MG63 (cell line): Measurements from ENCODE around the gene USP50. TPM values are rescaled to one million over a fixed set of nuclear protein-coding genes. Genes with fewer than 3 reads are reported as not detected.

Experiments used
- DNase-seq: peaks from one replicate; pipeline ENCODE4 v3.0.0-alpha.2; 2020
- H3K27me3 ChIP-seq: fragments of 250-450 bp; sonication (Bioruptor Pico); 2 replicates; pipeline ENCODE4 v1.5.1; 2020; ENCODE audit warnings: mild to moderate bottlenecking, moderate library complexity
- H3K36me3 ChIP-seq: fragments of 250-450 bp; sonication (Bioruptor Pico); 2 replicates; pipeline ENCODE4 v1.5.1; 2020; ENCODE audit warnings: mild to moderate bottlenecking, moderate library complexity
- H3K4me3 ChIP-seq: fragments of 250-450 bp; sonication (Bioruptor Pico); 2 replicates; pipeline ENCODE4 v1.5.1; 2020; ENCODE audit warnings: mild to moderate bottlenecking, moderate library complexity
- H3K9me3 ChIP-seq: fragments of 250-450 bp; sonication (Bioruptor Pico); 2 replicates; pipeline ENCODE4 v1.5.1; 2020; ENCODE audit warnings: mild to moderate bottlenecking, moderate library complexity
- total RNA-seq: library from RNA; depleted of rRNA; stranded (reverse); fragments of >200 nt; shearing (Covaris generic); gene quantifications from 2 replicates; pipeline ENCODE4 v1.2.3, GENCODE V29; 2014; ENCODE audit warnings: low replicate concordance; rRNA removed

Gene USP50
- total RNA-seq, 1 experiment from 2014 or later, result not detected

- peaks cover 41% of the 10 kb centered on the region for H3K36me3 ChIP-seq
- DNase-seq, result no peak
- no peaks in the 10 kb centered on the region for H3K27me3 ChIP-seq
- H3K9me3 ChIP-seq, result no peaks in the 10 kb centered on the region
- H3K4me3 ChIP-seq, result no peak overlapping the region
These were observed 82.8 kb downstream of the USP50 start for GRCh38 chr15:50463423-50464358.

- no peaks in the 10 kb centered on the region for H3K27me3 ChIP-seq
- H3K4me3 ChIP-seq, result no peak overlapping the region
- DNase-seq, result no peak
- H3K9me3 ChIP-seq, result no peaks in the 10 kb centered on the region
- peaks cover 36% of the 10 kb centered on the region for H3K36me3 ChIP-seq
These were observed 87.9 kb downstream of the USP50 start for GRCh38 chr15:50458348-50459112.

- Histone ChIP-seq H3K9me3 (no peaks in the 10 kb centered on the region), H3K4me3 (no peak overlapping the region), H3K36me3 (peaks cover 42% of the 10 kb centered on the region), H3K27me3 (no peaks in the 10 kb centered on the region)
- DNase-seq, result no peak
These were observed 93.5 kb downstream of the USP50 start for GRCh38 chr15:50452927-50453326.

Other genes with a start within 250 kb of the USP50 start
- gene GABPB1, start 191.5 kb downstream of the USP50 start, total RNA-seq, result 31.2 and 46.1 TPM in 2 replicates
- gene USP8, start 122.3 kb downstream of the USP50 start, total RNA-seq, result 48.0 and 81.2 TPM in 2 replicates
- 12.0 and 27.6 TPM in 2 replicates for gene TRPM7, start 140.1 kb upstream of the USP50 start, total RNA-seq
- gene SPPL2A, start 219.0 kb upstream of the USP50 start, total RNA-seq, result 95.5 and 150 TPM in 2 replicates